ENCODE results near the gene SLC13A4. TPM values are rescaled to one million over a fixed set of nuclear protein-coding genes. Genes with fewer than 3 reads are reported as not detected.

Gene SLC13A4
- total and polyA plus RNA-seq, 2 of the 4 experiments (the other 2 are of a cell fraction) = 0.10 TPM; not detected in 1

- in situ Hi-C loops (cut with MboI; ENCODE audit: low sequenced_read_pairs) = no loop called here
- BruUV-seq (replicated peaks) = no TSS peak
- Histone ChIP-seq H2BK5ac (ENCODE audit: low read depth, low read length, poor library complexity, severe bottlenecking) (no peak overlapping the region), H3K4me3 (ENCODE audit: insufficient read depth, low read depth, low read length) (no peak overlapping the region), H3K18ac (ENCODE audit: low read depth, low read length) (no peak overlapping the region), H3K56ac (ENCODE audit: extremely low read depth, insufficient read depth, low read length) (no peak overlapping the region), H3K23ac (ENCODE audit: low read depth, low read length) (no peak overlapping the region), H4K5ac (ENCODE audit: low read depth, low read length) (no peak overlapping the region), H3K4me2 (ENCODE audit: low read depth, low read length) (no peak overlapping the region), H2BK15ac (ENCODE audit: low read depth, low read length) (no peak overlapping the region; the same call in 2 of the 3 replicates), H4K20me1 (ENCODE audit: insufficient read depth, low read length) (no peaks in the 10 kb centered on the region), H3K79me1 (ENCODE audit: low read depth in 1 of 2, low read length in 2 of 2) (peaks cover 0 to 8% of the 10 kb centered on the region in 2 experiments; a peak in 2 of 4 replicates), H3K9ac (ENCODE audit: low read depth, low read length) (no peak overlapping the region), H2AK9ac (replicated peaks; ENCODE audit: low read depth, low read length, poor library complexity) (no peak overlapping the region), H3K27me3 (ENCODE audit: control insufficient read depth, insufficient read depth, low read length) (no peaks in the 10 kb centered on the region), H3K9me3 (ENCODE audit: control insufficient read depth, insufficient read depth, low read length) (no peaks in the 10 kb centered on the region), H3K14ac (replicated peaks; ENCODE audit: low read depth, low read length) (0 out of 2 replicates have a peak overlapping the region, but pooled peaks have one; percentile 2), H3K36me3 (ENCODE audit: control insufficient read depth, insufficient read depth, low read length) (no peaks in the 10 kb centered on the region), H3K4ac (ENCODE audit: low read depth, low read length) (peak overlapping the region; percentile 33; the same call in 1 of the 2 replicates), H3K27ac (ENCODE audit: insufficient read depth, low read length) (no peak overlapping the region), H3K9me1 (ENCODE audit: insufficient read depth, low read length) (peaks cover 18% of the 10 kb centered on the region), H2AFZ (replicated peaks; ENCODE audit: low read length, poor library complexity) (peak overlapping the region; percentile 24), H2AK5ac (ENCODE audit: low read depth, low read length) (no peak overlapping the region), H2BK120ac (ENCODE audit: low read depth, low read length) (no peak overlapping the region), H4K91ac (ENCODE audit: insufficient read depth, low read depth, low read length) (no peak overlapping the region), H3K4me1 (ENCODE audit: control insufficient read depth, insufficient read depth, low read length) (peaks cover 17% of the 10 kb centered on the region), H2BK20ac (ENCODE audit: low read depth, low read length) (no peak overlapping the region), H4K8ac (ENCODE audit: low read depth in 2 of 2, low read length in 2 of 2) (no peak overlapping the region)
- DNase-seq (no peak), ATAC-seq (ENCODE audit: low read depth) (no peak)
- TF ChIP-seq BHLHE40 (IDR thresholded peaks at IDR 0.05; ENCODE audit: low read depth, low read length) (no peak), USF2 (IDR thresholded peaks at IDR 0.05; ENCODE audit: low read depth, low read length) (no peak), ELK1 (IDR thresholded peaks at IDR 0.05; ENCODE audit: borderline replicate concordance, low read depth, low read length) (no peak), SMC3 (IDR thresholded peaks at IDR 0.05; ENCODE audit: low read depth, low read length) (no peak), POLR2A (IDR thresholded peaks at IDR 0.05; ENCODE audit: low read depth, low read length) (no peak), CTCF (conservative IDR thresholded peaks at IDR 0.05; ENCODE audit: low read depth, low read length) (no peak), CHD1 (IDR thresholded peaks at IDR 0.05; ENCODE audit: low read depth, low read length) (no peak), RFX5 (IDR thresholded peaks at IDR 0.05; ENCODE audit: low read depth, low read length) (no peak), RCOR1 (IDR thresholded peaks at IDR 0.05; ENCODE audit: insufficient replicate concordance, low read length) (no peak), RAD21 (IDR thresholded peaks at IDR 0.05; ENCODE audit: low read length) (no peak), MXI1 (IDR thresholded peaks at IDR 0.05; ENCODE audit: borderline replicate concordance, low read depth, low read length) (no peak), FOS (IDR thresholded peaks at IDR 0.05; ENCODE audit: low read depth, low read length) (no peak), CEBPB (IDR thresholded peaks at IDR 0.05; ENCODE audit: low read depth, low read length) (no peak), MAZ (IDR thresholded peaks at IDR 0.05; ENCODE audit: borderline replicate concordance, low read depth, low read length) (no peak), MAFK (IDR thresholded peaks at IDR 0.05; ENCODE audit: low read depth, low read length) (no peak), NFE2L2 (IDR thresholded peaks at IDR 0.05; ENCODE audit: low read depth, low read length) (no peak)
- ChIA-PET POLR2A (ENCODE audit: unreplicated experiment) (interaction anchor here (0.5 kb wide), 1 partner anchor 52 kb away, joined by 5 read pairs; no protein-coding TSS in a partner anchor), CTCF (interaction anchor here (0.6 kb wide), 1 partner anchor 1913 kb away, joined by 3 read pairs; no protein-coding TSS in a partner anchor)
- WGBS, 2 experiments (ENCODE audit: extremely low coverage in 2 of 2, insufficient read length in 1 of 2) = 100% methylated on average over 1 of the region's 7 CpGs; no CpG with 5 or more reads in 1 of the 2 experiments
- intact Hi-C loops (cut with micrococcal nuclease) = no loop called here
- dilution Hi-C loops (cut with HindIII; ENCODE audit: low sequenced_read_pairs, unreplicated experiment) = no loop called here
These were observed 15.2 kb downstream of the SLC13A4 start for GRCh38 chr7:135712796-135713195.

All from IMR-90 (cell line).